Activated CD8-positive, alpha-beta T cell treated with anti-CD3 and anti-CD28 coated beads for 36 hours (primary cell): ENCODE results near the gene UVRAG. TPM values are rescaled to one million over a fixed set of nuclear protein-coding genes. Genes with fewer than 3 reads are reported as not detected.

Experiments used
- ATAC-seq: fragments of 200-7000 bp; cut with Tn5 transposase; one replicate; pipeline ENCODE4 v1.10.0; 2021; ENCODE audit warnings: mild to moderate bottlenecking, moderate library complexity
- CTCF ChIA-PET: fragments of 350-600 bp; sonication (Branson Sonifier 250); formaldehyde crosslinking; loops from one replicate; lab custom pipeline; 2021; ENCODE audit warnings: antibody characterized with exemption; lab: Charles Lee
- POLR2A ChIA-PET: fragments of 350-600 bp; sonication (Branson Sonifier 250); formaldehyde crosslinking; loops from one replicate; lab custom pipeline; 2021; ENCODE audit warnings: antibody characterized with exemption; lab: Charles Lee
- DNase-seq: peaks from one replicate; pipeline ENCODE4 v3.0.0-alpha.2; 2020
- H3K27ac Mint-ChIP-seq: one replicate; pipeline ENCODE4 v1.8.0; 2021; ENCODE audit warnings: mild to moderate bottlenecking, mixed read lengths
- H3K27me3 Mint-ChIP-seq: one replicate; pipeline ENCODE4 v1.8.0; 2021; ENCODE audit warnings: mixed read lengths
- H3K36me3 Mint-ChIP-seq: one replicate; pipeline ENCODE4 v1.8.0; 2021; ENCODE audit warnings: low read depth, mixed read lengths
- H3K4me1 Mint-ChIP-seq: one replicate; pipeline ENCODE4 v1.8.0; 2021; ENCODE audit warnings: low read depth, mixed read lengths
- H3K4me3 Mint-ChIP-seq: one replicate; pipeline ENCODE4 v1.8.0; 2021; ENCODE audit warnings: mild to moderate bottlenecking, moderate library complexity, mixed read lengths
- H3K9me3 Mint-ChIP-seq: one replicate; pipeline ENCODE4 v1.8.0; 2021; ENCODE audit warnings: mixed read lengths
- intact Hi-C: fragments of 100-400 bp; cut with micrococcal nuclease; formaldehyde crosslinking; loops from one replicate; pipeline ENCODE4 v1.10.0; 2022
- total RNA-seq, 2 experiments: library from RNA; stranded (reverse); gene quantifications; one replicate each; pipeline ENCODE4 v1.2.3, GENCODE V29; 2021
- TF ChIP-seq, protein P1 (sequence below): fragments of 200-600 bp; IDR thresholded peaks from one replicate; pipeline ENCODE4 v1.8.0; 2022; ENCODE audit warnings: antibody characterized with exemption, mild to moderate bottlenecking

UVRAG gene
- total RNA-seq, 2 experiments from 2014 or later = 14.4 to 15.7 TPM

- intact Hi-C loops = no loop called here
- Mint-ChIP-seq H3K36me3 (peaks cover 24% of the 10 kb centered on the region), H3K27me3 (no peaks in the 10 kb centered on the region), H3K9me3 (no peaks in the 10 kb centered on the region), H3K4me1 (no peaks in the 10 kb centered on the region), H3K4me3 (no peak overlapping the region), H3K27ac (no peak overlapping the region)
- ChIA-PET CTCF (interaction anchor here (0.9 kb wide), 1 partner anchor 112 kb away, joined by 3 read pairs; no protein-coding TSS in a partner anchor), POLR2A (no interaction called here)
- TF ChIP-seq, protein P1, sequence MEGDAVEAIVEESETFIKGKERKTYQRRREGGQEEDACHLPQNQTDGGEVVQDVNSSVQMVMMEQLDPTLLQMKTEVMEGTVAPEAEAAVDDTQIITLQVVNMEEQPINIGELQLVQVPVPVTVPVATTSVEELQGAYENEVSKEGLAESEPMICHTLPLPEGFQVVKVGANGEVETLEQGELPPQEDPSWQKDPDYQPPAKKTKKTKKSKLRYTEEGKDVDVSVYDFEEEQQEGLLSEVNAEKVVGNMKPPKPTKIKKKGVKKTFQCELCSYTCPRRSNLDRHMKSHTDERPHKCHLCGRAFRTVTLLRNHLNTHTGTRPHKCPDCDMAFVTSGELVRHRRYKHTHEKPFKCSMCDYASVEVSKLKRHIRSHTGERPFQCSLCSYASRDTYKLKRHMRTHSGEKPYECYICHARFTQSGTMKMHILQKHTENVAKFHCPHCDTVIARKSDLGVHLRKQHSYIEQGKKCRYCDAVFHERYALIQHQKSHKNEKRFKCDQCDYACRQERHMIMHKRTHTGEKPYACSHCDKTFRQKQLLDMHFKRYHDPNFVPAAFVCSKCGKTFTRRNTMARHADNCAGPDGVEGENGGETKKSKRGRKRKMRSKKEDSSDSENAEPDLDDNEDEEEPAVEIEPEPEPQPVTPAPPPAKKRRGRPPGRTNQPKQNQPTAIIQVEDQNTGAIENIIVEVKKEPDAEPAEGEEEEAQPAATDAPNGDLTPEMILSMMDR = no peak
- DNase-seq (no peak), ATAC-seq (no peak)
Measured at GRCh38 chr11:76008474-76008873, 193.5 kb downstream of the UVRAG start.

DNA sequence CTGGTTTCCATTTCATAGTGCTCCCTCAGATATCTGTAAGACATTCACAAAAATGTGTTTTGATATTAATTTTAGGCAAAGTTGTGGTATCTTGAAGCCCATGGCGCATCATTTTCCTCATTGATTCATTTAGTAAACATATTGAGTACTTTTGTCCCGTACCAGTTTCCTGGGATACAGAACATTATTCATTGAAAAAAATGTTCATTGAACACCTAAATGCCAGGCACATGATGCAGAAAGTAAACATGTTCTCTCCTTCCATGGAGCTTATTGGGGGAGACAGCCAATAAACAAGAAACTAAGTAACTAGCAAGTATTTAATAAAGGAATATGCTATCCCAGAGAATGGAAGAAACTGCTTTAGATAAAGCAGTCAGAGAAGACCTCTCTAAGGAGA, 195.0 kb downstream of the UVRAG start:
- Mint-ChIP-seq H3K27me3 (no peaks in the 10 kb centered on the region), H3K36me3 (peaks cover 16% of the 10 kb centered on the region), H3K27ac (no peak overlapping the region), H3K4me3 (no peak overlapping the region), H3K4me1 (no peaks in the 10 kb centered on the region), H3K9me3 (no peaks in the 10 kb centered on the region)
- ChIA-PET CTCF (interaction anchor here (1.0 to 1.8 kb wide), 3 partner anchors 8 to 26 kb away, joined by 3 to 4 read pairs (median 4); no protein-coding TSS in a partner anchor), POLR2A (interaction anchor here (0.6 kb wide), 1 partner anchor 1890 kb away, joined by 5 read pairs; no protein-coding TSS in a partner anchor)
- DNase-seq (no peak), ATAC-seq (no peak)
- intact Hi-C loops = no loop called here
- TF ChIP-seq, protein P1 = no peak

DNA sequence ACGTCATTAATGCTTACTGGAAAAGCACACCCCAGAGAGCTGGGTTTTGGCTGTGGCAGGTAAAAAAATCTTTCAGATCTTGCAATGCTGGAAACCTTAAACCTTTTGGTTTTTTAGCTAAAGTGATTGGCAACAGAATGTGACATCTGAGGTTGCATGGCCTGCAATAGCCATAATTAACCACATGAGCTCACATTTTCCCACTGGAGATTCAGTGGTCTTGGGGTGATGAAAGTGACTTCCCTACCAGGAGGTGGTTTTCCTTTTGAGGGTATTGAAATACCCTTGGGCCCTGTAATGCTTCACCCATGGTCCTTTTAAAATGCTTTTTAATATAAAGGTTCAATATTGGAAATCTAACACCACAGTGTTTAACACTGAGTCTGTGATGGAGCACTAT, 198.5 kb downstream of the UVRAG start:
- DNase-seq (no peak), ATAC-seq (no peak)
- peaks cover 9% of the 10 kb centered on the region for H3K9me3 Mint-ChIP-seq
- peaks cover 5% of the 10 kb centered on the region for H3K4me1 Mint-ChIP-seq
- peaks cover 28% of the 10 kb centered on the region for H3K36me3 Mint-ChIP-seq
- no peak overlapping the region for H3K27ac Mint-ChIP-seq
- POLR2A ChIA-PET = interaction anchor here (1.1 kb wide), 1 partner anchor 83 kb away, joined by 3 read pairs; no protein-coding TSS in a partner anchor
- TF ChIP-seq, protein P1 = no peak
- H3K4me3 Mint-ChIP-seq = no peak overlapping the region
- CTCF ChIA-PET = interaction anchor here (0.8 to 1.5 kb wide), 3 partner anchors 12 to 308 kb away, joined by 3 to 4 read pairs (median 4); no protein-coding TSS in a partner anchor
- intact Hi-C loops = no loop called here
- no peaks in the 10 kb centered on the region for H3K27me3 Mint-ChIP-seq

DNA sequence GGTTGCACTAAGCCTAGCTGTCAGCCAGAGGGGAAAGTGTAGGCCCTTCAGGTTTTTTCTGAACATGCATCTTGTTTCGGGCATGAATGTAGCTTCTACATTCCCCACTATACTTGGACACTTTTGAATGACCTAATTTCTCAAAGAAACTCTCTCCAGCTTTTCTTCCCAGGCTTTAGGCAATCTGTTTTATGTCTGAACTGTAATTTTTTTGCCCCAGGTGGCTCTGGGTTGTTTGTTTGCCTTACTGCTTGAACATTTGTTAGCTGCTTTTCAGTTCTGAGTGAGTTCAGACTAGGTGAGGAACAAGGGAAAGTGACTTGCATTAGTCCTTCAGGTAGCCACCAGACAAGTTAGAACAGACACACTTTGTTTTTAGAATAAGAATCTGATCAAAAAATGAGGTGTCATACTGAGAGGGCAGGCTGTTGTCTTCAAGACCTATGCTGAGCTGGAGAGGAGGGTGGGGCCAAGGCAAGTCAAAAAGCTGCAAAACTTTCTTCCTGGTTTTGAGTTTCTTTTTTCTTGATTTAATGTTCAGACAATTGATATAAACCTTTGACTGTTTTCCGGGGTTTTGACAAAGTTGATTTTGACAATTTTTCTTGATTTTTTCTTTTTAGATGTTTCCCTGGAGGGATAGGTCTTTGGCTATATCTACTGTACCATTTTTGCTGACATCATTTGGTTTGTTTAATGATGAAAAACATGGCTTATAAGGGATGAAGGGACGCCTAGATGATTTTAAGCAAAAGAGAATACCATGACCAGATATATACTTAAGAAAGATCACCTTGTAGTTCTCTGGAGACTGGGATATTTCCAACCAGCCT, 208.4 kb downstream of the UVRAG start:
- ChIA-PET CTCF (no interaction called here), POLR2A (no interaction called here)
- Mint-ChIP-seq H3K4me1 (peaks cover 5% of the 10 kb centered on the region), H3K36me3 (peaks cover 31% of the 10 kb centered on the region), H3K4me3 (no peak overlapping the region), H3K27me3 (no peaks in the 10 kb centered on the region), H3K9me3 (peaks cover 1% of the 10 kb centered on the region), H3K27ac (no peak overlapping the region)
- intact Hi-C loops = no loop called here
- TF ChIP-seq, protein P1 = no peak
- DNase-seq (no peak), ATAC-seq (no peak)

DNA sequence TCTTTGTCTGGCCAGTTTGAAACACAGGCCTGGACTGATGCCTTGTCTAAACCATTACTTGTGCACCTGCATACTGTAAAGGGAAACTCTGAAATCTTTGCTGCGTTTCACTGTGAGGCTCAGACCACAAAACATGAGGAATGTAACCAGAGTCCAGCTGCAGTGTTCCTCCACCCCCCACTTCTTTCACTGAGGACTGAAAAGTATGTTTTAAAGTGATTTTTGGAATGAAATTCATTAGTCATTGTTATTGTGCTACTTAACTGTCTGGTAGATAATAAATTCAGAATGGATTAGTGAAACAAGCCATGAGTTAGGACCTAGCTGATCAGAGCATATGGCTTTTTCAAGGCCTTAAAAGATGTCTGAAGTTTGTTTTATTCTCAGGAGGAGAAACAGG, 210.1 kb downstream of the UVRAG start:
- Mint-ChIP-seq H3K9me3 (no peaks in the 10 kb centered on the region), H3K4me1 (peaks cover 5% of the 10 kb centered on the region), H3K27me3 (no peaks in the 10 kb centered on the region), H3K36me3 (peaks cover 23% of the 10 kb centered on the region), H3K27ac (no peak overlapping the region), H3K4me3 (no peak overlapping the region)
- intact Hi-C loops = no loop called here
- ChIA-PET POLR2A (no interaction called here), CTCF (interaction anchor here (1.1 kb wide), 1 partner anchor 12 kb away, joined by 3 read pairs; no protein-coding TSS in a partner anchor)
- TF ChIP-seq, protein P1 = no peak
- ATAC-seq (no peak), DNase-seq (no peak)
